Right ventricle myocardium inferior (tissue), 1 donor: ENCODE data around the gene DYNLT1. TPM values are rescaled to one million over a fixed set of nuclear protein-coding genes. Genes with fewer than 3 reads are reported as not detected.
"Not testable (repeated sequence)": the region's sequence is repeated elsewhere in the genome, so short reads cannot be mapped to it uniquely, and the experiment has no call there.

Experiments
- ATAC-seq: fragments of 200-7000 bp; cut with Tn5 transposase; one replicate; pipeline ENCODE4 v1.9.1; 2020; ENCODE audit warnings: mild to moderate bottlenecking, moderate library complexity
- DNase-seq: peaks from one replicate; pipeline ENCODE4 v3.0.0; 2021; ENCODE audit errors: missing footprints
- intact Hi-C: fragments of 100-400 bp; cut with DNase I; formaldehyde crosslinking; loops from one replicate; pipeline ENCODE4 v1.11.0; 2022
- total RNA-seq: library from RNA; stranded (reverse); fragmentation: NEBNext Ultra II Directional; extraction: Animal tissue kit (Norgen Biotek cat#: 25700); gene quantifications from one replicate; pipeline ENCODE4 v1.2.1, GENCODE V29; 2021
- donor health status: DM: no; HTN: yes; CAD: no; lungs with severe emphysema.

DYNLT1 gene
- total RNA-seq, 1 donor from 2014 or later: 145 TPM

- intact Hi-C loops: loop anchor here (2.0 kb wide), 1 partner anchor 62 kb away; no protein-coding TSS in a partner anchor
- DNase-seq (no peak), ATAC-seq (no peak)
These were observed 16.0 kb downstream of the DYNLT1 start for GRCh38 chr6:158628542-158628941.

GRCh38 chr6:158627940-158628211 is 16.7 kb downstream of the DYNLT1 start:
- intact Hi-C loops: loop anchor here (2.0 kb wide), 1 partner anchor 63 kb away; no protein-coding TSS in a partner anchor
- no peak for DNase-seq
- ATAC-seq: no peak

- no peak for ATAC-seq
- intact Hi-C loops: no loop called here
- DNase-seq: no peak
These were observed 17.2 kb downstream of the DYNLT1 start for GRCh38 chr6:158627168-158627939.

- DNase-seq (no peak), ATAC-seq (no peak)
- intact Hi-C loops: no loop called here
These were observed 18.0 kb downstream of the DYNLT1 start for GRCh38 chr6:158626360-158627167.

DNA sequence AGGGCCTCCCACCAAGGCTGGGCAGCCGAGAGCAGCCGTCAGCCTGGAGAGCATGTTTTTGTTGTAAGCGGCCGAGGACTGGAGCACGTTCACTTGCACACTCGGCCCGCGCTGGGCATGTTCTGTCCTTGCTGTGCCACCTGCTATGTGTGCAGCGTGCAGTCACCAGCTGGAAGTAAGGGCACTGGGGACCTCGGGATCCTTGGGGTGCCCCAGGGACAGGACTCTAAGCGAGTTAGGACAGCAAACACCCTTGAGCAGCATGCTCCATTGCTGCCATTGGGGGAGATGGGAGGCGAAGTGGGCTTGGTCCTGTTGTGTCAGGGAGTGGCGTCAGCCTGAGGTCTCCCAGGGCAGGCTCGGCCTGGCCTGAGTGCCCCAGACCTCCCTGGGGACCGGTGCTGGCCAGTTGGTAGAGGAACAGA is 18.6 kb downstream of the DYNLT1 start:
- no peak for ATAC-seq
- intact Hi-C loops: no loop called here
- no peak for DNase-seq

DNA sequence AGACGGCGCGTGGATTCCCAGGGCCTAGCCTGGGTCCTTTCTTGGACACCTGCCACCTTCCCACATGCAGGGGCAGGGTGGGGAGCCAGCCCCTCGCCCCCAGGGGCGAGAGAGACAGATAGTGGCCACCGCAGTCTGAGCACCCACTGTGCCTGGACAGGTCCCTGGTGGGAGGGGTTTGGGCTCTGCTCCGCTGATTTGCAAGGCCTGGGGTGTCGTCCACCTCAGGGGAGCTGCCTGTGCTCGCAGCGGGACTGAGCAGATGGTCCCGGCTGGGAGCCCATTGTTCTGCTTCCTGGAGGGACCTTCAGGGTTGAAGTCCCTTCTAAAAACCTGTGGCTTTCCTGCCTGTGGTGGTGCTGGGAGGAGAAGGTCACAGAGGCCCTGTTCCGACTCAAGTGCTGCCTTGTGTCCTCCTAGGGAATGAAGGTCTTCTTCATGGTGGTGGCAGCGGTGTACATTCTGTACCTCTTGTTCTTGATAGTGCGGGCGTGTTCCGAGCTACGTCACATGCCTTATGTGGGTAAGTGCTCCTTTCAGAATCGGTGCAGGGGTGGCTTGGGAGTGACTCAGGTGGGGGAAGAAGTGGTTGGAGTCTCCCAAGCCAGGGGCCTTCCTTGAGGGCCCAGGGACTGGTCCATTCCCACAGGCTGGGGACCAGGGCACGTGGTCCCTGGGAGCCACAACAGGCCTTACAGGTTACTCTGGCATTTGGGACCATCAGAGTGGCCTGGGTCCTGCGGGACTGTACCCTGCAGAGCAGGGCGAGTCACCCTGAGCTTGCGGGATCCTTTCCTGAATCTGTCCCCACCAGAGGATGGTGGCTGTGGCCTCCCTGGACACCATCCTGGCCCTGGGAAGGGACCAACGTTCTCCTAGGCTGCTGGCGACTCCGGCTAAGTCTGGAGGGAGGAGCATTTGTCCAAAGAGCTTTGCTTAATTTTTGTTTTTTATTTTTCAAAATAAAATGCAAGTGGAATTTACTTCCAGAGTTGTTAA is 19.6 kb downstream of the DYNLT1 start:
- intact Hi-C loops: no loop called here
- ATAC-seq (no peak), DNase-seq (no peak)

DNA sequence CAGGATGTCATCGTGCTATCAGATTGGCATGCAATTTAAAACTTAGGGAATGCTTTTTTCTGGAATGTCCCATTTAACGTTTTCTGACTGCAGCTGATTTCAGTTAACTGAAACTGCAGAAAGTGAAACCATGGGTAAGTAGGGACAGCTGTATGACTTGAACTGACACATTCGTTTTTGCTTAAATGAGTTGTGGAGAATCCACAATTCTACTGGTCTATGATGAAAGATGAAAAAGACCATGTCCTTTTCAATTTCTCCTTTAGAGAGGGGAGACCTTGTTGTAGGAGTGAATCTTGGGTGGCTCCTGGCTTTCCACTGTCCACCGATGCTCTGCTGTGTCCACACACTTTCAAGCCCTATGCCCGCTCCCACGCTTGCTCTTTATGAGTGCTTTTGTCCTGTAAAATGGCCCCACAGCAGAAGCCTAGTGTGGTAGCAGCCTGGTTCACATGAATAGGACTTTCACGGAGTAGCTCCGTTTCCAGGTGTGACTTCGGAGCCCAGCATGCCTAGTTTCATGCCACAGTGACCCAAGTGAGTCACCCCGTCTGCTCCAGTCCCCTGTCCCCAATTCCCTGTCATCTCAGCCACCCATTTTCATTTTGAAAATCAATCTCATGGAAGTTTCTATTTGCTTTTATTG is 21.9 kb downstream of the DYNLT1 start:
- ATAC-seq (no peak), DNase-seq (no peak)
- intact Hi-C loops: no loop called here

DNA sequence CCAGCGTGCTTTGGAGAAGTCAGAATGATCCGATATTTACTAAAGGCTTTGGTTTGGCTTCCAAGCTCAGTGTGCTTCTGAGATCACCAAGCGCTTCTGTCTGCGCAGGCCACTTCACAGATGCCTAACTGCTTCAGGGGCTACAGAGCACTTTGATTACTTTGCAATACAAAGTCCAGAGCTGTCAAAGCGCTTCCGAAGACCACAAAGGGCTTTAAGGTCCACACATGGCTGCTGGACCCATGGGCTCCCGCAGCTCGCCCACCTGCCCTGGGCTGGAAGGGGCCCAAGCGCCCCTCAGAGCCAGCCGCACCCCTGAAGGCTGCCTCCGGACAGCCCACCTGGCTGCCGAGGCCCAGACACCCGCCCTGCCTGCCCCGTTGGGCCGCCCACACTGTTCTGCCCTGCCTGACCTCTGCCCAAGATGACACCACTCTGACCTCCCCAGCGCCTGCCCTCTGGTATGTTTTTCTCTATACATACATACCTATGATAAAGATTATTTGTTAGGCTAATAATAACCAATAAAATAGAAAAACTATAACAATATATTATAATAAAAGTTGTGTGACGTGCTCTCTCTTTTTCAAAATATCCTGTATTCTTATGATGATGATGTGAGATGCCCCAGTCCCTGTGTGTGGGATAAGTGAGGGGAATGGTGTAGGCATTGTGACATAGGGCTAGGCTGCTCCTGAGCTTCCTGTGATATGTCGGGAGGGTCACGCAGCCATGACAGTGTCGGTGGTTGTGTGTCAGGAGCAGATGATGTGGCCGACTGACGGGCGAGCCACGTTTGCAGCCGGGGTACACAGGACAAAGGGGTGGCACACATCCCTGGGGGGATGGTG is 22.6 kb downstream of the DYNLT1 start:
- no peak for DNase-seq
- no peak for ATAC-seq
- intact Hi-C loops: no loop called here

DNA sequence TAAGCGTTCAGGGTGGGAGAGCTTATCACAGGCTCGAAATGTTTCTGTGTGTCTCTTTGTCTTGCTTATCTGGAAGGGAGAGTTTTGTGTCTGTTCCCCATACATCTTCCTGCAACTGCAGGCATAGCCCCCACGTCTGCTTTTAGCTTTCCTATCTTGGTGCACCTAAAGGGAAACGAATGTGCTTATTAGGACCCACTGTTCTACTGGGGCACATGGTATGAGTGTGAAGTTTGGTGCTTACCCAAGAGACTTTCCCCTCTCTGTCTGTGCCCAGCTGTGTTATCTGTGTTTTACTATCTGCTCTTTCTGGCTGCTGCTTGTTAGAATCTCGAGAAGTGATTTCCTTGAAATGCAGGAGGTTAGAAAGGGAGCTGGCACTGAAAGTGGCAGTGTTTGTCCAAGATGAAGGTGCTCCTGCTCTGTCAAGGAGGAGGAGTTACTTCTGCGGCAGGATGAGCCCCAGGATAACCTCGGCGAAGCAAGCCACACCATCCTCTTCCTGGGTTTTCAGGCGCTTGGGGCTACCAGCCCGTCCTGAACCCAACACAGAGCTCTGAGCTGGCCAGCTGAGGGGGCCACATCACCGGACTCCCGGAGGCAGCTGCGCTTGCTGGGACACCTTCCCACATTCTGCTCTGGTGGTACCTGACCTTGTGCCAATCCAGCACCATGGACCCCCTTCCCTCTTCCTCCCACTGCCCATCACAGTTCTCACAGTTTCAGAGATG is 23.4 kb downstream of the DYNLT1 start:
- no peak for ATAC-seq
- DNase-seq: no peak
- intact Hi-C loops: no loop called here

DNA sequence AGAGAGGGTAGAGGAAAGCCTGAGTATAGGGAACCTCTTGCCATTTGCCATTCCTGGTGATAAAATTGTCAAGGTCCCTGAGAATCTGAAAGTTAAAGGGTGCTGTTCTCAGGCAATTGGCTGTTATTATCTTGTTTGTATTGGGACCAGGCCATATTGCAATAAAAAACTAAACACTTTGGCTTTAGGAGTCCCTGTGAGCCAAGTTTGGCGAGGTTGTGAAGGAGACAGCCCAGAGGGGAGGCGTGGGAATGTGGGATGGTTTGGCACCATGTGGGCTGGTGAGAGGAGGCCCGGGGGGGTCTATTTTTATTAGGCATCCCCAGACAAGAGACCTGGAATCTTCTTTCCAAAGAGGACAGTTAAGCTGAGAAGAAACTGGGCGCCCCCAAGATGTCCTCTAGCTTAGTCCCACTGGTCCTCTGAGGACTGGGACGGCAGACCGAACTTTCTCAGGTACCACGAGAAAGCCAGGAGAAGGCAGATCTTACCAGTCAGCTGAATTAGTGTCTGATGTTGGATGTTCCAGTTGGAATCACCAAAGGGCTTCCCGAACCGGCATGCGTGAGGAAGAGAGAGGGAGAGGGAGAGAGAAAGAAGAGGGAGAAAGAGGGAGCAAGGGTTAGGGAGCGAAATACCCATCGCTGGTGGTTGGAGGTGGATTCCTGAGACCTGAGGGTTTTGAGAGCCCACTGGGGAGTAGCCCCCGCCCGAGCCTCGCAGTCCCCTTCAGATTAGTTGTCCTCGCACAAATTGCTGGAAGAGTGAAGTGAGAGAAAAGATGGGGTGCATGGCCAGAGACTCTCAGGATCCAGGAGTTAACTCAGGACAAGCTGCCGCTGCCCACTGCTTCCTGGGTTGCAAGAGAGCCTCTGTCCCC is 24.4 kb downstream of the DYNLT1 start:
- no peak for ATAC-seq
- intact Hi-C loops: no loop called here
- no peak for DNase-seq

DNA sequence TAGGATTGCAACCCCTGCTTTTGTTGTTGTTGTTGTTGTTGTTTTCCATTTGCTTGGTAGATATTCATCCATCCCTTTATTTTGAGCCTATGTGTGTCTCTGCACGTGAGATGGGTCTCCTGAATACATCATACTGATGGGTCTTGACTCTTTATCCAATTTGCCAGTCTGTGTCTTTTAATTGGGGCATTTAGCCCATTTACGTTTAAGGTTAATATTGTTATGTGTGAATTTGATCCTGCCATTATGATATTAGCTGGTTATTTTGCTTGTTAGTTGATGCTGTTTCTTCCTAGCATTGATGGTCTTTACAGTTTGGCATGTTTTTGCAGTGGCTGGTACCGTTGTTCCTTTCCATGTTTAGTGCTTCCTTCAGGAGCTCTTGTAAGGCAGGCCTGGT is 26.3 kb downstream of the DYNLT1 start:
- ATAC-seq, DNase-seq, intact Hi-C loops: not testable (repeated sequence)

DNA sequence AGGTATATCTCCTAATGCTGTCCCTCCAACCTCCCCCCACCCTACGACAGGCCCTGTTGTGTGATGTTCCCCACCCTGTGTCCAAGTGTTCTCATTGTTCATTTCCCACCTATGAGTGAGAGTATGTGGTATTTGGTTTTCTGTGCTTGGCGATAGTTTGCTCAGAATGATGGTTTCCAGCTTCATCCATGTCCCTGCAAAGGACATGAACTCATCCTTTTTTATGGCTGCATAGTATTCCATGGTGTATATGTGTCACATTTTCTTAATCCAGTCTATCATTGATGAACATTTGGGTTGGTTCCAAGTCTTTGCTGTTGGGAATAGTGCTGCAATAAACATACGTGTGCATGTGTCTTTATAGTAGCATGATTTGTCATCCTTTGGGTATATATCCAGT is 29.9 kb downstream of the DYNLT1 start:
- intact Hi-C loops, DNase-seq, ATAC-seq: not testable (repeated sequence)

GRCh38 chr6:158611541-158612370 is 32.8 kb downstream of the DYNLT1 start:
- ATAC-seq (no peak), DNase-seq (no peak)
- intact Hi-C loops: no loop called here

DNA sequence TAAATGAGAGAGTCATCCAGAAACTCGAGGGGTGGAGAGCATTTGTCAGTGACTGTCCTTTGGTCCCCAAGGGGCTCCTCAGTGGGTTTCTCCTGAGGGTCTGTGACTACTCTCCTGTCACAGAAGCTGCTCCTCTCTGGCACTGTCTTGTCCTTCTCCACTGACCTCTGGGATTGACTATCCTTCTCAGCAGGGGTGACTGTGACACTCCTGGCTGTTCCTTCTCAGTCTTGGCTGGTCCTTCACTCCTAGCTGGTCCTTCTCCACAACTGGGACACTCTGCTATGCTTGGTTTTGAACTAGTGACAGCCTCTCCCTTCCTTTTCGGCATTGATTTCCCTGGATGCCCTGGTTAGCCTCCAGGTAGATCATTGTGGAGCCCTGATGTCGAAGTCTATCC is 33.5 kb downstream of the DYNLT1 start:
- no peak for ATAC-seq
- intact Hi-C loops: no loop called here
- no peak for DNase-seq

DNA sequence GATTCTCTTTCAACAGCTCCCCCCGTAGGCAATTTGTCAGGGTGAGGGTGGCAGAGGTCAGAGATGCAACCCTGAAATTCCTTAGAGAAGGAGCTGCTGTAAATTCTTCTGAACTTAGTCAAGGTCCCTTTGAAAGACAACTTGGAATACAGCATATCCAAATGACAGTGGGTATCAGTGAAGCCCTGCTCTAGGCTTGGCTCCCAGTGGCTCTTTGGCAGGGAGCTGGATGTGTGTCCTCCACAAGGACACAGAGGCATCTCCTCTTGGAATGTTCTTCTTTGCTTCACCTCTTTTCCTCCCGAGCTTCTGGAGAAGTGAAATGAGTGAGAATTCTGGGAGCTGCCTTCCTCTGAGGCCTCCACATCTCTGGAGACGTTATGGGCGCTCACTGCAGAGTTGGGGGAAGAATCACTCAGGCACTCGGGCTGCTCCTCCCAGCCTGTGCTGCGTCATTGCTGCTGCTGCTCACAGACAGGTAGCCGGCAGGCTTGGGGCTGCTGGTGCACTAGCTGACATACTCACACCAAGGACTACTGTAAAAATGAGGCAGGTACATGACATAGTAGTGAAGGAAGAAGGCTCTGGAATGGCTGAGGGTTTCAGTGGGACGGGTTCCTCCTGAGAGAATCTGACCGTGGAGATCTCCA is 34.1 kb downstream of the DYNLT1 start:
- intact Hi-C loops: no loop called here
- ATAC-seq (peak; percentile 69), DNase-seq (no peak)
